ENCODE data around the gene C9orf43. TPM values are rescaled to one million over a fixed set of nuclear protein-coding genes. Genes with fewer than 3 reads are reported as not detected.
"Not testable (repeated sequence)": the region's sequence is repeated elsewhere in the genome, so short reads cannot be mapped to it uniquely, and the experiment has no call there.

The C9orf43 gene
- total and polyA plus RNA-seq, 2 donors (not counting 3 experiments of a cell fraction or from before 2014, with no cell fraction given), result 0.25 to 0.66 TPM

DNA sequence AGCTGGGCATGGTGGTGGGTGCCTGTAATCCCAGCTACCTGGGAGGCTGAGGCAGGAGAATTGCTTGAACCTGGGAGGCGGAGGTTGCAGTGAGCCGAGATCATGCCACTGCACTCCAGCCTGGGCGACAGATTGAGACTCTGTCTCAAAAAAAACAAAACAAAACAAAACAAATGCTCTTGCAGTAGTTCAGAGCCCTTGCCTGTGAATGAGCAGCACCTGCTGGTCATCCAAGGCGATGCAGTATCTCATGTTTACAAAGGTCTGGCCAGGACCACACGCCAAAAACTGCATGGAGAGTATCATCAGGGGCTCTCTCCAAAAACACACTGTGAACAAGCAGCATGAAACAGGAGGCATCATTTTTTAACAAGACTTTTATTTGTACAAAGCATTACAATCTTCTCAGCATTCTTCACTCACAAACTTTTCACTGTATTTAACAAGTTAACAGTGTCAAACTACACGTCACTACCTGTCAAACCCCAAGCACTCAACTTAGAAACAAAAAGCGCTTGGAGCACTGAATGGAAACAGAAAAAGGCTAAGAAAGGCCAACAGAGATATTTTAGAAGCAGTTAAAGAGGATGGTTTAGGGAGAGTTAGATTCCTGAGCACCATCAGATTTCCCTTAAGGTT, 3.6 kb upstream of the C9orf43 start:
- peak; percentile 83 for FAIRE-seq

DNA sequence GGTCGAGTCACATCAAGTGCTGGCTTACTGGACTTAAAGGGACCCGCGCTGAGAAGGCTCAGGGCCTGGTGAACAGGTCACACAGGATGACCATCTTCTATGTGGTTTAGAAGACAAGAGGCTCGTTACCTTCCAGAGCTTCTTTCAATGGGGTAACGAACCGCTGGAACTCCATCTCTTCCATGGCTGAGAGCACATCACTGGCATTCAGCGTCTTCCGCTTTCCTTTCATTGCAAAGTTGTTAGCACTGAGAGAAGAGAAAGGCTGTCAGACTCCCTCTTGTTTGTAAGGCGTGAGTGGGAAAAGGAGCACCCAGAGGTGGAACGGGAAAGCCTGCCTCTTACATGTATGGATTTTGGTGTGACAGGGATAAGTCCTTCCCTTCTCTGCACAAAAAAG, 1.1 kb upstream of the C9orf43 start:
- H2AFZ ChIP-seq (ENCODE audit: low read depth, low read length), result no peak overlapping the region
- no peaks in the 10 kb centered on the region for H3K27me3 ChIP-seq (ENCODE audit: control insufficient read depth in 2 of 2, insufficient read depth in 2 of 2, low read length in 2 of 2)
- intact Hi-C loops (cut with micrococcal nuclease) (no loop called here), dilution Hi-C loops (cut with MboI; ENCODE audit: extremely low pct_ligation_motif_present, low sequenced_read_pairs) (no loop called here)
- peak overlapping the region; percentile 99 for H3K9ac ChIP-seq (replicated peaks; ENCODE audit: extremely low read depth, insufficient read depth, low read length)
- no peaks in the 10 kb centered on the region for H3K9me3 ChIP-seq (replicated peaks; ENCODE audit: control insufficient read depth, insufficient read depth, low read length)
- FAIRE-seq, result no peak
- H3K9me1 ChIP-seq (replicated peaks; ENCODE audit: control insufficient read depth, extremely low read depth, insufficient read depth, low read length), result no peaks in the 10 kb centered on the region
- H3K4me2 ChIP-seq (ENCODE audit: insufficient read depth, low read length), result peak overlapping the region; percentile 85
- TF ChIP-seq, protein P1, sequence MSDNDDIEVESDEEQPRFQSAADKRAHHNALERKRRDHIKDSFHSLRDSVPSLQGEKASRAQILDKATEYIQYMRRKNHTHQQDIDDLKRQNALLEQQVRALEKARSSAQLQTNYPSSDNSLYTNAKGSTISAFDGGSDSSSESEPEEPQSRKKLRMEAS (IDR thresholded peaks at IDR 0.05; ENCODE audit: insufficient read depth, insufficient read length), result no peak
- TF ChIP-seq GATA2 (IDR thresholded peaks at IDR 0.05; ENCODE audit: insufficient read depth, insufficient read length, low read depth, low read length) (no peak), POLR2A (IDR thresholded peaks at IDR 0.05; ENCODE audit: low read depth, low read length) (no peak), MYC (IDR thresholded peaks at IDR 0.05; ENCODE audit: low read depth, low read length) (no peak), JUN (IDR thresholded peaks at IDR 0.05; ENCODE audit: borderline replicate concordance, insufficient read depth, insufficient read length, low read depth) (no peak)
- peak overlapping the region; percentile 18 to 98 (median 92) for H3K4me3 ChIP-seq (replicated peaks in 1 of 3; ENCODE audit: insufficient read depth in 1 of 3, low read depth in 1 of 3, low read length in 3 of 3)
- ChIA-PET CTCF (interaction anchor here (0.7 to 1.7 kb wide), 10 partner anchors 8 to 248 kb away, joined by 3 to 18 read pairs (median 7); partner anchors contain the start of genes ALAD, CDC26 and PRPF4), POLR2A (interaction anchor here (0.9 to 1.4 kb wide), 9 partner anchors 8 to 246 kb away, joined by 3 to 9 read pairs (median 4); partner anchors contain the start of genes ALAD, CDC26 and PRPF4)
- peaks cover 21% of the 10 kb centered on the region for H3K79me2 ChIP-seq (ENCODE audit: control insufficient read depth, insufficient read depth, low read length)
- peak overlapping the region; percentile 84 for H3K27ac ChIP-seq (ENCODE audit: insufficient read depth, low read depth, low read length)
- DNase-seq (ENCODE audit: low read depth, low spot score), result peak; percentile 7
- H3K4me1 ChIP-seq (ENCODE audit: control insufficient read depth, extremely low read depth, insufficient read depth, low read length), result peaks cover 9% of the 10 kb centered on the region
- no peaks in the 10 kb centered on the region for H4K20me1 ChIP-seq (replicated peaks; ENCODE audit: control insufficient read depth, extremely low read depth, insufficient read depth, low read length)
- no TSS peak for BruUV-seq (replicated peaks)
- peaks cover 4 to 5% of the 10 kb centered on the region in 2 experiments for H3K36me3 ChIP-seq (ENCODE audit: control insufficient read depth in 2 of 2, extremely low read depth in 1 of 2, insufficient read depth in 2 of 2, low read length in 2 of 2)

More for the DNA sequence above, 3.6 kb upstream of the C9orf43 start:
- dilution Hi-C loops (cut with MboI; ENCODE audit: extremely low pct_ligation_motif_present, low sequenced_read_pairs); H3K9me1 ChIP-seq (replicated peaks; ENCODE audit: control insufficient read depth, extremely low read depth, insufficient read depth, low read length); H3K4me2 ChIP-seq (ENCODE audit: insufficient read depth, low read length); BruUV-seq (replicated peaks); H3K27ac ChIP-seq (ENCODE audit: insufficient read depth, low read depth, low read length); H3K4me1 ChIP-seq (ENCODE audit: control insufficient read depth, extremely low read depth, insufficient read depth, low read length); H2AFZ ChIP-seq (ENCODE audit: low read depth, low read length); H3K4me3 ChIP-seq (replicated peaks in 1 of 3; ENCODE audit: insufficient read depth in 1 of 3, low read depth in 1 of 3, low read length in 3 of 3); H4K20me1 ChIP-seq (replicated peaks; ENCODE audit: control insufficient read depth, extremely low read depth, insufficient read depth, low read length); H3K9me3 ChIP-seq (replicated peaks; ENCODE audit: control insufficient read depth, insufficient read depth, low read length); H3K27me3 ChIP-seq (ENCODE audit: control insufficient read depth in 2 of 2, insufficient read depth in 2 of 2, low read length in 2 of 2); H3K36me3 ChIP-seq (ENCODE audit: control insufficient read depth in 2 of 2, extremely low read depth in 1 of 2, insufficient read depth in 2 of 2, low read length in 2 of 2); H3K9ac ChIP-seq (replicated peaks; ENCODE audit: extremely low read depth, insufficient read depth, low read length): not testable (repeated sequence)
- H3K79me2 ChIP-seq (ENCODE audit: control insufficient read depth, insufficient read depth, low read length), result peaks cover 21% of the 10 kb centered on the region
- intact Hi-C loops (cut with micrococcal nuclease), result loop anchor here (1.0 kb wide), 2 partner anchors 98 to 133 kb away; no protein-coding TSS in a partner anchor
- ChIA-PET CTCF (interaction anchor here (1.2 to 4.8 kb wide), 4 partner anchors 9 to 132 kb away, joined by 3 to 24 read pairs (median 9); partner anchors contain the start of genes CDC26 and PRPF4), POLR2A (interaction anchor here (0.7 kb wide), 1 partner anchor 69 kb away, joined by 3 read pairs; no protein-coding TSS in a partner anchor)
- DNase-seq (ENCODE audit: low read depth, low spot score), result peak; percentile 73
- TF ChIP-seq, protein P2, sequence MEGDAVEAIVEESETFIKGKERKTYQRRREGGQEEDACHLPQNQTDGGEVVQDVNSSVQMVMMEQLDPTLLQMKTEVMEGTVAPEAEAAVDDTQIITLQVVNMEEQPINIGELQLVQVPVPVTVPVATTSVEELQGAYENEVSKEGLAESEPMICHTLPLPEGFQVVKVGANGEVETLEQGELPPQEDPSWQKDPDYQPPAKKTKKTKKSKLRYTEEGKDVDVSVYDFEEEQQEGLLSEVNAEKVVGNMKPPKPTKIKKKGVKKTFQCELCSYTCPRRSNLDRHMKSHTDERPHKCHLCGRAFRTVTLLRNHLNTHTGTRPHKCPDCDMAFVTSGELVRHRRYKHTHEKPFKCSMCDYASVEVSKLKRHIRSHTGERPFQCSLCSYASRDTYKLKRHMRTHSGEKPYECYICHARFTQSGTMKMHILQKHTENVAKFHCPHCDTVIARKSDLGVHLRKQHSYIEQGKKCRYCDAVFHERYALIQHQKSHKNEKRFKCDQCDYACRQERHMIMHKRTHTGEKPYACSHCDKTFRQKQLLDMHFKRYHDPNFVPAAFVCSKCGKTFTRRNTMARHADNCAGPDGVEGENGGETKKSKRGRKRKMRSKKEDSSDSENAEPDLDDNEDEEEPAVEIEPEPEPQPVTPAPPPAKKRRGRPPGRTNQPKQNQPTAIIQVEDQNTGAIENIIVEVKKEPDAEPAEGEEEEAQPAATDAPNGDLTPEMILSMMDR (IDR thresholded peaks at IDR 0.05; ENCODE audit: extremely low read depth in 1 of 2, insufficient read depth in 1 of 2, low read depth in 1 of 2, low read length in 2 of 2), result peak; percentile 61 to 77
